Muscle layer of colon (tissue), 2 donors: ENCODE results near the gene ZNF200.
"Not testable (repeated sequence)": the region's sequence is repeated elsewhere in the genome, so short reads cannot be mapped to it uniquely, and the experiment has no call there.

Source experiments
- H3K27ac ChIP-seq: one replicate; pipeline ENCODE4 v1.7.0; 2013; ENCODE audit warnings: low read depth, mild to moderate bottlenecking, low read length, moderate library complexity
- H3K27me3 ChIP-seq, 2 donors: one replicate each; pipeline ENCODE4 v1.7.0; 2013; ENCODE audit warnings: low read length in 2 of 2, mild to moderate bottlenecking in 2 of 2; ENCODE audit not compliant: insufficient read depth in 2 of 2, control insufficient read depth in 1 of 2
- H3K36me3 ChIP-seq: one replicate; pipeline ENCODE4 v1.7.0; 2013; ENCODE audit warnings: mild to moderate bottlenecking, low read length; ENCODE audit not compliant: insufficient read depth
- H3K4me1 ChIP-seq: one replicate; pipeline ENCODE4 v1.7.0; 2013; ENCODE audit warnings: mild to moderate bottlenecking, low read length; ENCODE audit not compliant: insufficient read depth
- H3K4me3 ChIP-seq, 2 donors: one replicate each; pipeline ENCODE4 v1.7.0; 2013; ENCODE audit warnings: low read length in 2 of 2, low read depth in 1 of 2, mild to moderate bottlenecking in 1 of 2, moderate library complexity in 1 of 2
- H3K9ac ChIP-seq: one replicate; pipeline ENCODE4 v1.7.0; 2013; ENCODE audit warnings: low read length
- H3K9me3 ChIP-seq: one replicate; pipeline ENCODE4 v1.7.0; 2013; ENCODE audit warnings: mild to moderate bottlenecking, low read length
- donor health status: abdominal sarcoma.
- donor health status: Adenocarcinoma of cecum.

Gene ZNF200

GRCh38 chr16:3234857-3235561, at the start of gene ZNF200:
TSS of gene ZNF200 (minus strand) at chr16:3235158. CDS start at chr16:3233755, 1,403 bp downstream.
- peak within 1 kb of the TSS; percentile 84 for H3K27ac ChIP-seq
- H3K4me3 ChIP-seq = peak within 1 kb of the TSS; percentile 76 to 95
- H3K27me3 ChIP-seq = no peaks in the 10 kb centered on the region
- peaks cover 12% of the 10 kb centered on the region for H3K4me1 ChIP-seq
- H3K36me3 ChIP-seq = peaks cover 27% of the 10 kb centered on the region
- H3K9me3 ChIP-seq = no peaks in the 10 kb centered on the region
- H3K9ac ChIP-seq = peak within 1 kb of the TSS; percentile 72

- H3K27ac ChIP-seq = peak overlapping the region; percentile 87
- H3K4me3 ChIP-seq = peak overlapping the region; percentile 84 to 93
- H3K4me1 ChIP-seq = peaks cover 28% of the 10 kb centered on the region
- H3K27me3 ChIP-seq = no peaks in the 10 kb centered on the region
- H3K9me3 ChIP-seq = peaks cover 12% of the 10 kb centered on the region
- peaks cover 38% of the 10 kb centered on the region for H3K36me3 ChIP-seq
- H3K9ac ChIP-seq = peak overlapping the region; percentile 74
These were observed 48.8 kb upstream of the ZNF200 start for GRCh38 chr16:3283543-3284447.

DNA sequence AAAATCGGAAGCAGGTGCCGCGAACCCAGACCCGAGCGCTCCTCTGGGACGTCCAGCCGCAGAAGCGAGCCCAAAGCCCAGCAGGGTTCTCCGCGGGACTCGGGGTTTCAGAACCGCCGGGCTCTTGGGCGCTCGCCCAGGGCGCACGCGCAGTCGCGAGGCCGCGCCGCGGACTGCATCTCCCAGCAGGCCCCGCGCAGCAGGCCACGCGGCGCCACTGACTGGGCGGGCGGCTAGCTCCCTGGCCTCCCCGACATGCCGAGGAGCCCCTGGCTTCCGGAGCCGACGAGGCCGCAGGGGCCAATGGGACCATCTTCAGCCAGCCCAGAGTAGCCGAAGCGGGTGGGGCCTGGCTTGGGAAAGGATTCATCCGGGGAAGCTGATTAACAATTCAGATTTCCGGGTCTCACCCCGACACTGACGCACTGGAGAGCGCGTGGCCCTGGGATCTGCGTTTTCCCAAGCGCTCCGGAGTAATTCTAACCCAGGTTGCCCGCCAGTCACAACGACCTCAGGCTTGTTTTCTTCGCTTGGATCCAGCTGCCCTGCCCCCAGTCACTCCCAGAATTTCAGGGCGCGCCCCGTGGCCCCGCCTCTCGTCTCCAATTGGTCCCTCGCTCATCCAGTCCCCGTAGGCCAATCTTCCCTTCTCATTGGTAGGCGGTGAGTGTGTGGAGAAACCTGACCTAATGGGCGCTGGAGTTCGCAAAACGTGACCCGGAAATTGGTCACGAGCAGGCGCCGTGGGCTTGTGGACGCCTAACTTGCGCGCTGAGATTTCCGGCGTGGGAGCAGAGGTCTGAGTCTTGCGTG, 48.0 kb upstream of the ZNF200 start, which contains the start of gene ZNF263:
TSS of gene ZNF263 (plus strand) at position 762 of the 813 bp plus-strand sequence. CDS start 328 bp downstream, outside the sequence.
- Histone ChIP-seq H3K27ac (peak within 1 kb of the TSS; percentile 87), H3K36me3 (peaks cover 31% of the 10 kb centered on the region), H3K4me3 (peak within 1 kb of the TSS; percentile 84 to 93), H3K4me1 (peaks cover 28% of the 10 kb centered on the region), H3K9ac (peak within 1 kb of the TSS; percentile 85), H3K9me3 (peaks cover 5% of the 10 kb centered on the region), H3K27me3 (no peaks in the 10 kb centered on the region)

DNA sequence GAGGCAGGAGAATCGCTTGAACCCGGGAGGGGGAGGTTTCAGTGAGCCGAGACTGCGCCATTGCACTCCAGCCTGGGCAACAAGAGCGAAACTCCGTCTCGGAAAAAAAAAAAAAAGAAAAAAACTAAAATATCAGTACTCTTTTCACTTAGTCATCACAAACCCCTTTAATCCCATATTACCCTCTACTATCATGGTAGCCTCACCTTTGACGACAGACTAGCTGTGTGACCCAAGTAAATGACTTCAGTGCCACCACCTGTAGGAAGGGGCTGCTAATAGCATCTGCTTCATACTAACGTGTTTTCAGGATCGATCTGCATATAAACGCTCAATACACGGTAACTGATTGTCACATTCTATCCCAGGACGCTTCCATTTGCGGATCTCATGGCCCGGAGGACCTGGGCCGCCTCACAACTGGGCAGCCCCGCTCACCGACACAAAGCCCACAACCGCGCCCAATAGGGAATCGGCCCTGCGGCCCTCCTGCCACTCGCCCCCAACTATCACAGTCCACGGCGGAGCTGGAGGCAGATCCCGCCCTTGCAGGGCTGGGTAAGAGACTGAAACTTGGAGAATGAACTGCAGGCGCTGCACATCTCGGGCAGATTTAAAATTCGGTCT, 47.3 kb upstream of the ZNF200 start:
- H3K4me3 ChIP-seq = peak overlapping the region; percentile 73 to 93
- H3K9me3 ChIP-seq = no peaks in the 10 kb centered on the region
- peaks cover 24% of the 10 kb centered on the region for H3K36me3 ChIP-seq
- H3K27me3 ChIP-seq = no peaks in the 10 kb centered on the region
- peak overlapping the region; percentile 87 for H3K27ac ChIP-seq
- peaks cover 28% of the 10 kb centered on the region for H3K4me1 ChIP-seq
- H3K9ac ChIP-seq = peak overlapping the region; percentile 85

GRCh38 chr16:3281222-3281820, 46.4 kb upstream of the ZNF200 start:
- H3K4me3 ChIP-seq = no peak overlapping the region
- no peak overlapping the region for H3K9ac ChIP-seq
- H3K27ac ChIP-seq = no peak overlapping the region
- H3K27me3 ChIP-seq = no peaks in the 10 kb centered on the region
- no peaks in the 10 kb centered on the region for H3K9me3 ChIP-seq
- H3K36me3 ChIP-seq = peaks cover 17% of the 10 kb centered on the region
- H3K4me1 ChIP-seq = peaks cover 28% of the 10 kb centered on the region

DNA sequence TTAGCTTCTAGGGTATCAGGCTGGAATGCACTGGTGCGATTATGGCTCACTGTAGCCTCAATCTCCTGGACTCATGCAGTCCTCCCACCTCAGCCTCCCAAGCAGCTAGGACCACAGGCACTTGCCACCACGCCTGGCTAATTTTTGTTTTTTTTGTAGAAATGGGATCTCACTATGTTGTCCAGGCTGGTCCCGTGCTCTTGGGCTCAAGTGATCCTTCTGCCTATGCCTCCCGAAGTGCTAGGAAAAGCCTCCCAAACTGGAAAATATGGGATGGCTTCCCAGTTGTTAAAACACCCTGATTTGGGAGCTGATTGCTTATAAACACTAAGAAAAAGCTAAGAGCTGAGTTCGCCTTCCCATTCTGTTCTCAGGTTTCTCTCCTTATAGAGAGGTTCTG, 41.7 kb upstream of the ZNF200 start:
- H3K27me3 ChIP-seq = no peaks in the 10 kb centered on the region
- no peaks in the 10 kb centered on the region for H3K36me3 ChIP-seq
- no peak overlapping the region for H3K9ac ChIP-seq
- H3K27ac ChIP-seq = no peak overlapping the region
- peaks cover 3% of the 10 kb centered on the region for H3K4me1 ChIP-seq
- no peak overlapping the region for H3K4me3 ChIP-seq
- H3K9me3 ChIP-seq = no peaks in the 10 kb centered on the region

DNA sequence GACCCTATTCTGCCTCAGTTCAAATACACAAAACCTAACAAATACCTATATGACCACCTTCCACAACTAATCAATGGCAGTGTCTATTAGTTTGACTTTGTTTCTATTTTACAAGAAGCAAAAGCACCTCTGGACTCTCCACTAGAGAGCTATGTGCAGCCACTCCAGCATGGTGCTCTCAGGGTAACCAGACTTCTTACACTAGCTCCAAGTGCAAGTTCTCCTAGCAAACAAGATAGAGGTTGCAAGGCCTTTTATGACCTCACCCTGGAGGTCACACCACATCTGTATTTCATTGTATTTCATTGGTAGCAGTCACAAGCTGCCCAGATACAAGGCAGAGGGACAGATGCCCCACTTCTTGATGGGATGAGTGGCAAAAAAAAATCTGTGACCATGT, 40.0 kb upstream of the ZNF200 start:
- Histone ChIP-seq H3K4me1 (no peaks in the 10 kb centered on the region), H3K9me3 (no peaks in the 10 kb centered on the region), H3K4me3 (no peak overlapping the region), H3K36me3 (no peaks in the 10 kb centered on the region), H3K27ac (no peak overlapping the region), H3K27me3 (no peaks in the 10 kb centered on the region), H3K9ac (no peak overlapping the region)

- Histone ChIP-seq H3K36me3 (no peaks in the 10 kb centered on the region), H3K4me1 (no peaks in the 10 kb centered on the region), H3K9ac (no peak overlapping the region), H3K27ac (no peak overlapping the region), H3K27me3 (no peaks in the 10 kb centered on the region), H3K9me3 (no peaks in the 10 kb centered on the region), H3K4me3 (no peak overlapping the region)
These were observed 39.5 kb upstream of the ZNF200 start for GRCh38 chr16:3274490-3274889.

DNA sequence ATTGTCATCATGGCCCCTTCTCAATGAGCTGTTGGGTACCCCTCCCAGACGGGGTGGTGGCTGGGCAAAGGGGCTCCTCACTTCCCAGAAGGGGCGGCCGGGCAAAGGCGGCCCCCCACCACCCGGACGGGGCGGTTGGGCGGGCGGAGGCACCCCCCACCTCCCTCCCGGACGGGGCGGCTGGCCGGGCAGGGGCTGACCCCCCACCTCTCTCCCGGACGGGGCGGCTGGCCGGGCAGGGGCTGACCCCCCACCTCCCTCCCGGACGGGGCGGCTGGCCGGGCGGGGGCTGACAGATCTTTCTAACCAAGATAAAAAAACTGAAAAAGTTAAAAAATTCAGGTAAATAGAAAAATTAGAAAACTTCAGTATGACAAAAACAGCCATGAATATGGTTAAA, 36.3 kb upstream of the ZNF200 start:
- not testable (repeated sequence) for H3K36me3 ChIP-seq, H3K27me3 ChIP-seq, H3K4me3 ChIP-seq, H3K9ac ChIP-seq, H3K27ac ChIP-seq, H3K9me3 ChIP-seq, H3K4me1 ChIP-seq

DNA sequence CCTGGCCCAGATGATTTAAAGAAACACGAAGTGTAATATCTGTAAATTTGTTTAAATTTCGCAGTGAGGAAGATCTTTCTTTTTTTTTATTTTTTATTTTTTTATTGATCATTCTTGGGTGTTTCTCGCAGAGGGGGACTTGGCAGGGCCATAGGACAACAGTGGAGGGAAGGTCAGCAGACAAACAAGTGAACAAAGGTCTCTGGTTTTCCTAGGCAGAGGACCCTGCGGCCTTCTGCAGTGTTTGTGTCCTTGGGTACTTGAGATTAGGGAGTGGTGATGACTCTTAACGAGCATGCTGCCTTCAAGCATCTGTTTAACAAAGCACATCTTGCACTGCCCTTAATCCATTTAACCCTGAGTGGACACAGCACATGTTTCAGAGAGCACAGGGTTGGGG, 35.8 kb upstream of the ZNF200 start:
- H3K27me3 ChIP-seq, H3K4me1 ChIP-seq, H3K9ac ChIP-seq, H3K36me3 ChIP-seq, H3K4me3 ChIP-seq, H3K27ac ChIP-seq, H3K9me3 ChIP-seq: not testable (repeated sequence)
